Lung (tissue), 12 donors: ENCODE results near the gene CKAP5. TPM values are rescaled to one million over a fixed set of nuclear protein-coding genes. Genes with fewer than 3 reads are reported as not detected.

Source experiments
- ATAC-seq: fragments of 200-7000 bp; cut with Tn5 transposase; one replicate; pipeline ENCODE4 v1.9.1; 2020; ENCODE audit warnings: moderate number of reproducible peaks; ENCODE audit not compliant: insufficient read depth, low FRiP score
- DNase-seq, 3 donors: peaks; one replicate each; pipeline ENCODE4 v3.0.0-alpha.2; 2013 to 2017
- H3K27ac ChIP-seq, 2 donors: one replicate each; pipeline ENCODE4 v1.5.1; 2013; ENCODE audit warnings: mild to moderate bottlenecking in 2 of 2, moderate library complexity in 2 of 2, control low read depth in 1 of 2, inconsistent platforms in 1 of 2, low read depth in 1 of 2, low read length in 1 of 2
- H3K27me3 ChIP-seq, 3 donors: one replicate each; pipeline ENCODE4 v1.5.1; 2013; ENCODE audit warnings: low read length in 2 of 3; ENCODE audit not compliant: control insufficient read depth in 3 of 3, insufficient read depth in 3 of 3
- H3K36me3 ChIP-seq, 4 donors: one replicate each; pipeline ENCODE4 v1.5.1; 2013; ENCODE audit warnings: low read length in 4 of 4, mild to moderate bottlenecking in 1 of 4, moderate library complexity in 1 of 4; ENCODE audit not compliant: control insufficient read depth in 4 of 4, insufficient read depth in 4 of 4
- H3K4me1 ChIP-seq, 5 donors: one replicate each; pipeline ENCODE4 v1.5.1; 2013; ENCODE audit warnings: low read length in 5 of 5, mild to moderate bottlenecking in 2 of 5, moderate library complexity in 1 of 5; ENCODE audit not compliant: control insufficient read depth in 5 of 5, insufficient read depth in 5 of 5
- H3K4me3 ChIP-seq: one replicate; pipeline ENCODE4 v1.5.1; 2013; ENCODE audit warnings: mild to moderate bottlenecking, control low read depth, moderate library complexity
- H3K9ac ChIP-seq, 2 donors: one replicate each; pipeline ENCODE4 v1.5.1; 2013; ENCODE audit warnings: low read length in 2 of 2, control low read depth in 1 of 2; ENCODE audit not compliant: insufficient read depth in 1 of 2
- H3K9me3 ChIP-seq, 4 donors: one replicate each; pipeline ENCODE4 v1.5.1; 2013; ENCODE audit warnings: low read length in 3 of 4, mild to moderate bottlenecking in 1 of 4, moderate library complexity in 1 of 4; ENCODE audit not compliant: control insufficient read depth in 4 of 4, insufficient read depth in 3 of 4
- CTCF ChIP-seq: IDR thresholded peaks from 2 replicates; pipeline ENCODE4 v1.5.1; 2012; ENCODE audit warnings: mild to moderate bottlenecking; ENCODE audit errors: control extremely low read depth, extremely low read depth
- WGBS, 2 donors: extraction: QIAGEN DNeasy Blood & Tissue Kit; methylation state at CpG; one replicate each; pipeline ENCODE4 v1.1.7; 2013; 5-methylcytosine and 5-hydroxymethylcytosine counted together
- polyA plus RNA-seq, 2 donors: library from polyadenylated mRNA; stranded (reverse); fragments of 200-250 nt; gene quantifications; one replicate each; pipeline ENCODE4 v1.2.1, GENCODE V29; 2013
- total RNA-seq, 2 donors: library from RNA; depleted of rRNA in 1 of 2; stranded (reverse); fragments of >200 nt in 1 of 2; gene quantifications; one replicate each; pipeline ENCODE4 v1.2.1, GENCODE V29; 2014 to 2021
- donor health status: control.
- donor health status: control.
- donor health status: Bipolar disorder and iron deficiency.
- donor health status: healthy.
- donor health status: DM: yes; HTN: yes; CAD: no.

CKAP5 gene
- total and polyA plus RNA-seq, 4 donors = 5.7 to 76.7 (median 32.2) TPM

- DNase-seq (no peak), ATAC-seq (no peak)
- TF ChIP-seq CTCF = no peak
- Histone ChIP-seq H3K9me3 (no peaks in the 10 kb centered on the region), H3K36me3 (peaks cover 0 to 3% (median 0%) of the 10 kb centered on the region in 4 donors), H3K27me3 (no peaks in the 10 kb centered on the region), H3K4me1 (peaks cover 0 to 9% (median 2%) of the 10 kb centered on the region in 5 donors), H3K27ac (no peak overlapping the region), H3K9ac (no peak overlapping the region), H3K4me3 (no peak overlapping the region)
These were observed 8.2 kb downstream of the CKAP5 start for GRCh38 chr11:46837860-46838259.

GRCh38 chr11:46836870-46837269 is 9.2 kb downstream of the CKAP5 start:
- no peak for DNase-seq
- Histone ChIP-seq H3K27me3 (no peaks in the 10 kb centered on the region), H3K9me3 (no peaks in the 10 kb centered on the region), H3K4me1 (peaks cover 0 to 9% (median 2%) of the 10 kb centered on the region in 5 donors), H3K4me3 (no peak overlapping the region), H3K27ac (no peak overlapping the region), H3K36me3 (no peaks in the 10 kb centered on the region), H3K9ac (no peak overlapping the region)
- TF ChIP-seq CTCF = no peak
- ATAC-seq = no peak

GRCh38 chr11:46836431-46836830 is 9.6 kb downstream of the CKAP5 start:
- ATAC-seq = no peak

More at GRCh38 chr11:46836431-46836830, 9.6 kb downstream of the CKAP5 start:
- H3K27me3 ChIP-seq = no peaks in the 10 kb centered on the region
- no peaks in the 10 kb centered on the region for H3K36me3 ChIP-seq
- TF ChIP-seq CTCF = no peak
- H3K27ac ChIP-seq = no peak overlapping the region
- peaks cover 0 to 9% (median 2%) of the 10 kb centered on the region in 5 donors for H3K4me1 ChIP-seq
- no peaks in the 10 kb centered on the region for H3K9me3 ChIP-seq
- H3K9ac ChIP-seq = no peak overlapping the region
- no peak overlapping the region for H3K4me3 ChIP-seq
- 81 to 93% methylated on average over 1 of the region's 1 CpG for WGBS, 2 donors
- no peak for DNase-seq
